Endometrial microvascular endothelial cells (primary cell): ENCODE measurements around the gene MSL1. TPM values are rescaled to one million over a fixed set of nuclear protein-coding genes. Genes with fewer than 3 reads are reported as not detected.

ENCODE experiments used
- in situ Hi-C: cut with HindIII; loops from 2 replicates; pipeline ENCODE4 v1.10.0; 2017; ENCODE audit warnings: low sequenced_read_pairs, low pct_unique_long_range_greater_than_20kb; ENCODE audit errors: inconsistent ontology term
- total RNA-seq: library from RNA; depleted of rRNA; stranded (reverse); fragments of >200 nt; gene quantifications from one replicate; pipeline ENCODE4 v1.2.3, GENCODE V29; 2015; ENCODE audit errors: inconsistent ontology term

Gene MSL1
- total RNA-seq, 1 donor from 2014 or later = 78.9 TPM

DNA sequence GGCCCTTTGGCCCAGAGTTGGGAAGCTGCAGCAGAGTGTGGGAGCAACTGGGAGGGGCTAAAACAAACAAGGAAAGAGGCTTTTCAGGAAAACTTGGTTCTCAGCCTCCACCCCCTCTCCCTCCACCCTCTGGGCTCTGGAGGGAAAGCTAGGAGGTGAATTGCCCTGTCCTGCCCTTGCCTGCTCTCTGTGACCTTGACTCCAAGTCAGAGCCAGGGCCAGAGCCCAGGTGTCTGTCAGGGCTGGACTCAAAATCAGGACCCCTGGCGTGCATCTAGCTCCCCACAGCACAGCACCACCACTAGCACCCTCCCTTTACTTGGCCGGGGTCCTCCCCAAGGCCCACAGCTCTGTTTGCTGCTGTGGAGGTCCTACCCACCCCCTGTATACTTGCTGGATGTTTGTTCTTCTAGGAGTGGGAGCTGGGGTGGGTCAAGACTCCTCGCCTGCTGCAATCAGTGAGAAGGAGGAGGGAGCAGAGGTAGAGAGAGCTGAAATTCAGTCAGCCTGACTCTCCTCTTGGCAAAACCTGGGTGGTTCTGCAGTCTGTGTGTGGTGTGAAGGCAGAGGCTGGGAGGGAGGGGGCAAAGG is 18.6 kb upstream of the MSL1 start:
- in situ Hi-C loops = no loop called here

DNA sequence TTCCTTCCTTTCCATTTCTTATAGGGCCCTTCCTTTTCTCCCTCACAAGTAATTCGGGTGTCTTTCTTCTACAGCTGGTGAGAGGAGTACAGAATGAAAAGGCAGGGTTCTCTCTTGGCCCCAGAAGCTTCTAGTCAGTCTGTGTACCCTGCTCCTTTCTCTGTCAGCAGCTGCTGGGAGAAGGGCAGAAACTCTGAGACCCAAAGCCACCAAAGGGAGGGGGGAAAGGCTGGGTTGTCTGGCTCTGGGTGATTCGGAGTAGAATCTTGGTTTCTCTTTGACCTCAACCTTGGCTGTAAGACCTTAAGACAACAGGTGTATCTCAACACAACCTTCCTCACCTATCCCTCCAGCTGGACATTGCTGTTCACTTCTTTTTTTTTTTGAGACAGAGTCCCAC is 18.1 kb upstream of the MSL1 start:
- in situ Hi-C loops = no loop called here

DNA sequence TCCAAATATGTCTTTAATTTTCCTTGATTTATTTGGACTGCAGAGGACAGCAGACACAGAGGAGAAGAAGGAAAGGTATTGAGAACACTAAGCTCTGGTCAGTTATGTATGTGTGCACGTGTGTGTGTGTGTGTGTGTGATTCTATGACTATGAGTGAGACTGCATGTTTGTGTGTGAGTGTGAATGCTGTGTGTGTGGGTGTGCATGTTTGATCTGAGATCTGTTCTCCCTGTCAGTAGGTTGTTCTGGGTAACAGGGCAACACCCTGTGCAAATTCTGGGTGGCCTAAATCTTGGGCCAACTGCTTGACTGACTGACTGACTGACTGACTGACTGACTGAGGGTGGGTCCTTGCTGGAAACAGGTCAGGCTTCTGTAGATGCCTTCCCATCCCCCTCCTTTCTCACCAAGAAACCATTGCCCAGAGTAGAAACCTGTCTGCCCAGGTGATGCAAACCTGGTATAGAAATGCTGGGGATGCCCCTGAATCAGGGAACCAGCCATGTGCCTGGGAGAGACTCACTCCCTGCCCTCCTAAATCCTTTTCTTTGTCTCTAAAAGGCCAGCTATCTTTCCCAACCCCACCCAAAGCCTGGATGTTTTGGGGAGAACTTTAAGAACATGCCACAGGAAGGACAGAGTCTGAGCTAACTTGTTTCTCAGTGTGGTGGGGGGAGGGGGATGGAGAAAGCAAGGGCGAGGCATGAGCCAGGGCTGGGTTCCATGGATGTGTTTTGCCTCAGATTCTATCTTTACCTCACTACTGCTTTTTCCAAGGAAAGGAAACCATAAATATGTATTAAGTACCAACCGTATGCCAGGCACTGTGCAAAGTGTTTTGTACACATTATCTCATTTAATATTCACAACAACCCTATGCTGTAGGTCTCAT is 16.9 kb upstream of the MSL1 start:
- in situ Hi-C loops = no loop called here

DNA sequence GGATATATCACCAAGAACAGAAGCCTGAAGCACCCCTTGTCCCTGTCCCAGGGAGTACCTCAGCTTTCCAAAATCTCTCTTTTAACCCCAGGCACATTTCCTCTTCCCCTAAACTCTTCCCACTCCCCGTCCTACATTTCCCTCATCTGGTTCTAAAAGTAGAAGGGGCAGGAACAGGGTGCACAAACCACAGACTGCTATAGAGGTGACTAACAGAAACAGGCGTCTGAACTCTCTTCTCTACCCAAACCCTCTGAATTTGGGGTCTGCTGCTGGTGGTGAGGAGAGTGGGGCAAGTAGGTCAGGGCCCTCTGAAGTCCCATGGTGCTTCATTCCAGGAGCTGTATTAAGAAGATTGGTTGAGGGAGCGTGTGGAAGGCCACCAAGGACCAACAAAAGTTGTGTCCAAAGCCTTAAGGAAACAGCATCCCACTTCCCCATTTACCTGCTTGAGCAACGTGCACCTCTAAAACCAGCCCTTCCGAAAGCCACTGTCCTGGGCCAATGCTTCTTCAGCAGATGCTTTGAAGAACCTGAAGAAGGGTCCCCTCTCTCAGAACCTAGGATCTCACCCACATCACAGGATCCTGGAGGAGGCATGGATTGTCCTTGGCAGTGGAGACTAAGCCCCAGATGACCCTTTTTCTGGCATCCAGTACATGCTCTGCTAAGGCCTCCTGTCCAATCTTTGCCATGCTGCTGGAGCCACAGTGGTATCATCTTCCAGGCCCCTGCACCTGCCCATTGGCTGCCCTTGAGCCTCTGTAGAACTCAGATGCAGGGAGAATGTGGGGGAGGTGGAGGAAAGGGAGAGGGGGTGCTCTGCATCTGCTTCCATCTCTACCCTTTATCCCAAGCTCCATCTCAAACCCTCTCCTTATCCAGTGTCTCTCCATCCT is 15.7 kb upstream of the MSL1 start:
- in situ Hi-C loops = no loop called here

DNA sequence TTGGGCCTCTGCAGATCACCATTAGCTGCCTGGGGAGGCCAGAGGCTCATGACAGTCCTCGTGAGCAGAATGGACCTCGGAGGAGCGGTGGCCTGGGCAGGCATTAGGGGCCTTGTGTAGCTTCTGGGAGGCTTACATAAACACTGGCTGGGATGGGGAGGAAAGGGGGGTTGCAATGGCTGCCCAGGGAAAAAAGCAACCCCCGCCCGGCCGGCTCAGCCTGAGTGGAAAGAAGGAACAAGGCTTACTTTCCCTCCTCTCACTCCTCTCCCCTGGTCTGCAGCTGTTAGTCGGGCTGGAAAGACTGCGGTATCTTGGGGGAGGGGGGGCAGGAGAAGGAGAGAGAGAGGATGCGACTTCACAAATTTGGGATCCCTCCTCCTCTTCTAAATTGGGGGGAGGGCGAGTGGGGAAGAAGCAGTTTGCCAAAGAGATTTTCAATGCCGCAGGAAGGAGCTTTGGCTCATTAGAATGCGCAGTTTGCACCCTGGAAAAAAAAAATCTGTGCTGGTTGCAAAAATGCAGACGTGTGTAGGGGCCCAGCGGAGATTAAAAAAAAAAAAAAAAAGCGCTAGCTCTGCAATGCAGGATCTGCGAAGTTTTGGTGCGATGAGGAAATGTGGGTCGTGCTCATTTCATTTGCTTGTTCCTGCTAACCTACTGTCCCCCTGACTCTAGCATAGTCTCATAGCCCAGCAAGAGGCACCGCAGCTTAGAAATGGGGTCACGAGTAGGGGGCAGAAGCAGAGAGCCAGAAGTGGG is 14.8 kb upstream of the MSL1 start:
- in situ Hi-C loops = no loop called here

DNA sequence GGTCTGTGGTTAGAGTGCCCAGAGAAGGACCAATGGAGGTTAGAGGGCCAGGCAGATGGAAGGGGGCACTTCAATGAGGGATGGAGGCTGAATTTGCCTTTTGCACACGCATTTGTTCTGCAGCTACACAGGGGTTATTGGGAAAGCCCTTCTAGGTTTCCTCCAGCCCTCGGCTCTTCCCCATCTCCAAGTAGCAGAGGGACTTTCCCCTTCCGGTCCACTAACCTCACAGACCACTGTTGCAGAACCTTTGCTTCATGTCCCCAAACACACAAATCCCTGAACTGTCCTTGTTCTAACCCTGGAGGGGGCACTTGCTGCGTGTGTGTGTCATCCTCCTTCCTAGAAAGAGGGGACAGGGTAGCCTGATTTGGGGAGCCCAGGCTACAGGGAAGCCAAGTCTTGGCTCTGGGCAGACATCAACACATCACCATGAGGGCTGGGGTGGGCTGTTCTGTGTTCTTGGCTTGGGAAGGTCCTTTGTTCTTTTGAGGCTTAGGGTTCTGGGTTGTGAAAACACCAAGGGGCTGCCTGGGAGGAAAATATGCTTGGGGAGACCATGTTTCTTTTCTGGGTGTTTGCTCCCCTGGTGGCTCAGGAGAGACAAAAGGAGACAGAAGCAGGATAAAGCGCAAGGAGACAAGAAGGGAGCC is 14.1 kb upstream of the MSL1 start:
- in situ Hi-C loops = no loop called here

DNA sequence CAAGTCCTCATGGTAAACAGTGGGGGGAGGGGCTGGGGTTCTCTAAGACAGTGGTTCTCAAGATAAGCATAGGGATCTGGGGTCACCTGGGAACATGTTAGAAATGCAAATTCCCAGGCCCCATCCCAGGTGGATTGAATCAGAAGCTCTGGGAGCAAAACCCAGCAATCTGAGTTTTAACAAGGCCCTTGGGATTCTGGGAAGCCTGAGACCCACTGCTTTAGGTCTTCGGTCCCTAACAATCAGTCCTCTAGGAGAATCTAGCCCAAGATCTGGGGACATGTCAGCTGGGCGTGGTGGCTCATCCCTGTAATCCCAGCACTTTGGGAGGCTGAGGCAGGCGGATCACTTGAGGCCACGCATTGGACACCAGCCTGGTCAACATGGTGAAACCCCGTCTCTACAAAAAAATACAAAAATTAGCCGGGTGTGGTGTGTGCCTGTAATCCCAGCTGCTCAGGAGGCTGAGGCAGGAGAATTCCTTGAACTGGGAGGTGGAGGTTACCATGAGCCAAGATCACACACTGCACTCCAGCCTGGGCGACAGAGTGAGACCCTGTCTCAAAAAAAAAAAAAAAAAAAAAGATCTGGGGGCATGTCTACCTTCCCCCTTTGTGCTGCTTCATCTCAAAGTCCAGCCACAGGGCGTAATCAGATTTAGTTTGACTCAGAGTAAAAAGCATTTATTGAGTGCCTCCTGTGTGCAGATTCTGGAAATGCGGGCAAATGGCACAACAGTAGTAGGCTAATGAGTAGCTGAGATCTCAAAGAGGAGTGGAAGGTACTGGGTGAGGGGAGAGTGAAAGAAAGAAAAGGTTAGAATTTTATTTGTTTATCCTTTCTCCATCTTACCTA is 12.6 kb upstream of the MSL1 start:
- in situ Hi-C loops = no loop called here

DNA sequence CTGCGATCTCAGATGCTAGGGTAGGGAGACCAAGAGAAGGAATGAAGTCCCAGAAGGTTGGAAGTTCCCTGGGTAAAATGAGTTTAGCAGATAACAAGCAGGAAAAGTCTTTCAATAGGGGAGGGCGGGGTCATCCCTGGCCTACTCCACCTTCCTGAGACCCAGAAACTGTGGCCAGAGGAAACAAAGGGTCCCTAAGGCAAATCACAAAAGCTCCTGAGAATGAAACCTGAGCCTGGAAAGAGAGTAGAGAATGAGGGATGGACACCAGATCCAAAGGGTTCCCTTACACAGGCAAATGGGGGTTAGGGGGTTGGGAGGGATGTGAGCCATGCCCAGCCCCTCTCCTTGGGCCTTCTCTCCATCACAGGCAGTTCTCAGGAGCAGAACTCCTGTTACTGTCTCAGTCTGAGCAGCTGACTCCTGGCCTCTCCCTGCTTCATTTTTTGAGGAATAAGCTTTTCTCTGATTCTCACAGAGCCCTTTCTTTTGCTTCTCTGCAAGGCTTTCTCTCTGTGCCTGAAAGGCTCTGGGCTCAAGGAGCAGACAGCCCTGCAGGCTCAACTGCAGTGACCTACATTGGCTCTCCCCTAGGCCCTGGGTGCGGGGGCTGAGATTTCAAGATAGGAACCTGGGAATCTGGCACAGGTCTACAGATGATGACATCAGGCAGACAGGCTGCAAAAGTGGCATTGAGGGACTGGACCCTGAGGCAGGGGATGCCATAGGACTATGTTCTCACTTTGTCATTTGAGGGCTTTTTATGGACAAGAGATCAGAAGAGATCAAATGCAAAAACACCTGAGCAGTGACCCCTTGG is 11.5 kb upstream of the MSL1 start:
- in situ Hi-C loops = no loop called here

DNA sequence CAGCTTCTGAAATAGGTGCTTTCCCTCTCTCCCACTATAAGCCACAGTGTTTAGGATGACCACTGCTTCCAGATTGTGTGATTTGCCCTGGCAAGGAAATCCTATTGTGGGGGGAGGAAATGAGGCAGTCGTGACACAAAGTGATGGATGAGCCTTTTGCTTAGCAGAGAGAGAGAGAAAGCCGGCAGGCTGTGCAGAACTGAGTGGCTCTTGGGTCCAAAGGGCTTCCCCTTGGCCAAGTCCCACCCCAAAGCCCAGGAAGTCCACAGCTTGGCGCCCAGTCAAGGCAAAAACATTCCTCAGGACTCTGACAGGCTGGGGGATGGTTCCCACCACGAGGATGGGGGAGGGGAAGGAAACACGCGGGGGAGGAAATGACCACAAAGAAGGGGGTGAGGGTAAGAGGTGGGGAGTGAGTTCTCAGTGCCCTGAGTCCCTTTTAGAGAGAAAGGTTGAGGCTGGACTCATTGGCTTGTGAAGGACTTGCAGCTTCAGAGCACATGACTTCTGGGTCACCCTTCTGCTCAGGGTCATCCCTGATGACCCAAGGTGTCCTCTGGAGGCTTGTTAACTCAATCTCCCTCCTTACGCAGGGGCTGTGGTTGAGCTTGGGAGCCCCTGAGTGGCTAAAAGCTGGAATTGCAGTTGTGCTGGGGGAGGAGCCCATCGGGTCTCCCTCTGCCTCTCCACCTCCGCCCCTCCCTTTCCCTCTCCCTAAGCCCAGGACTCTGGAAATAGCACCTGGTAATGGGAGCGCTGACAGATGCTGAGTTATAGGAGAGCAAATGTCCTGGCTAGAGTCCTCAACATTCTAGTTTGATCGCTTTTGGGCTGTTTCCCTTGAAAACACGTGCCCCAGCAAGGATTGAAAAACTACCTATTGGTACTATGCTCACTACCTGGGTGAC is 10.3 kb upstream of the MSL1 start:
- in situ Hi-C loops = no loop called here

DNA sequence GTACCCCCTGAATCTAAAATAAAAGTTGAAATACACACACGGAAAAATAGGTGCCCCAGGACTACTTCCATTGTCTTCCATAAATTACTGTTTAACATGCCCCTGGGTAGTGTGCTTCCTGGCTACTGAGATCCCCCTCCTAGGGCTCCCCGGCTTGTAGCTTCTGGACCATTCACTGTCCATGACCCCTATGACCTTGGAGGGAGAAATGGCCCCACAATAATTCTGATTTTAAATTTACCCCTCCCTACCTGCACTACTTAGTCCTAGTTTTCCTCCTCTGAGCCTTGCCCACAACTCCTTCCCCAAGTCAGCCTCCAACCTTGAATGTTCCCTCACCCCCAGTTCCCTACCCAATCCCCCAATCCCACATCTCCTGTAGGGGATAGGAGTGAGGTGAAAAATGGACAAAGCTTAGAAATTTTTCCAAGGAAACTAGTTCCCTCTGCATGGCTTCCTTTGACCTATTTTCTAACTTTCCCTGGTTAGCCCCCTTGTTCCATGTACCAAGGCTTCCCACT is 9.5 kb upstream of the MSL1 start:
- in situ Hi-C loops = no loop called here

DNA sequence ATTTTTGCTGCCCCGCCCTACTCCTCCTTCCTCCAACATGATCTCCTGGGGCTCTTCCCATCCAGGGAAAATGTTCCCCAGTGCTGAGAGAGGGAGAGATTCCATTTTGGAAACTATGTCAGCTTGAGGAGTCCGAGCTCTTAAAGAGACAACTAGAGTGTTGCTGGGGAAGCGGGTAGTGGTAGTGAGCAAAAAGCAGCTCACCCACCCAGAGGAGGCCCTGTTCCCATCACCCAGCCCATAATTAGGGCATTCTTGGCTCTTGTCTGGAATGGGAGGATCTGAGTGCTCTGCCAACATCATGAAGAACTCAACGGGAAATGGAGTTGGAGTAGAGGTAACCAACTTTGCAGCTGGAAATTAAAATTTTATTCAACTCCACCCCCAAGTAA is 9.1 kb upstream of the MSL1 start:
- in situ Hi-C loops = no loop called here

DNA sequence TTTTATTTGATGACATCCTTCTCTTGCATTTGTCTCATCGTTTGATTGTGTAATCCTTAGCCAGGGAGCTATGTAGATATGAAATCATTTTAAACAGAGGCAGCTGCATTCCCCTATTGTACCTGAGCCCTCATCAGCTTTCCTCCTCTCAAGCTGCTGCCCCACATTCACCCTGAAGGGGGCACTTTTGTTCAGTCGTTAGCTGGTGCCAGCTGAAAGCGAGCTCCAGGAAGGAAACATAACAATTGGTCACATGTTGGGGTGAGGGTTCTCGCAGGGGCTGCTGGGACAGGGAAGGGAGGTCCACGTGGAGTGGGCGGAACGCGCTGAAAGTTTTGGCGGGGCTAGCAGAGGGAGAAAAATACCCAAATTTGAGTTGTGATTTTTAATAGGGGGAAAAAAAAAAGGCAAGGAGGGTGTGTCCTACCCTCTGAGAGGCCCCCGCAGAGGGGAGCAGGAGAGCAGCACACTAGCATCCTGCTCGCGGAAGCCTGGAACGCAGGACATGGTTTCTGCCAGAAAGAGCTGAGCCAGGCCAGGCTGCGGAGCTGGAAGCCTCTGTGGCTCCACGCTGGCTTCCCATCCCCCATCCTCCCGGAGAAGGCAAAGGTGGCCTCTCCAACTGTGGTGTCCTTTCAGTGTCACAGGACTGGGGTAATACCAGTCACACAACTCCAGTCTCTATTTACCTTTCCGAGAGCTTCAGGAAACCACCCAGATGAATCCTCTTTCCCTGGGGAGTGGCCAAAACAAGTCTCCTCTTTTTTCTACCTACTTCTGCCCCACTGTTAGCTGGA is 8.5 kb upstream of the MSL1 start:
- in situ Hi-C loops = no loop called here

DNA sequence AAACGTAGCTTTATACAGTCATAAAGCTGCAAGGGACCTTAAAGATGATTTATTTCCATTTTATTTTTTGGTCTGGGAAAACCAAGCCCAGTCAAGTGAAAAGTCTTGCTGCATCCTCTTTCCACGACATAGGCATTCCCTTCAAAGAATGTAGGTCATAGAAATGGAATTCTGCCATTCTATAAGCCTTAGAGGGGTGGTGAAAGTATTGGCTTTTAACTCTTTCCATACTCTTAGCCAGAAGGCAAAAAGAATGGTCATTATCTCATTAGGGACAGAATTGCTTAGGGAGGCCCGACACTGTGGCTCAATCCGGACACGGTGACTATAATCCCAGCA is 7.9 kb upstream of the MSL1 start:
- in situ Hi-C loops = no loop called here

DNA sequence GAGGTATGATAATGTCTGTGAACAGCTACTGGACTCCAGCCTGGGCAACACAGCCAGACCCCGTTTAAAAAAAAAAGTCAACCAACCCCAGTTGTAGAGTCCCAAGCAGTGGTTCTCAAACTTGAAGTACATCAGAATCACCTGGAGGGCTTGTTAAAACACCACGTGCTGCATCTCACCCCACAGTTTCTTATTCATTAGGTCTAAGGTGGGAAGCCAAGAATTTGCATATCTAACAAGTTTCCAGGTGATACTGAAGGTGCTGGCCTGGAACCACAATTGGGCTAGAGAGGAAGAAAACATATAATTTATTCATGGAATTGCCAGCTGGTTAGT is 6.7 kb upstream of the MSL1 start:
- in situ Hi-C loops = no loop called here
